Lower leg skin (tissue), 3 donors: ENCODE data around the gene ACAD10.

Source experiments
- CTCF ChIP-seq, 3 donors: fragments of 450-650 bp; IDR thresholded peaks; one replicate each; pipeline ENCODE4 v1.5.1; 2016; ENCODE audit warnings: antibody characterized with exemption in 3 of 3, mild to moderate bottlenecking in 3 of 3, moderate library complexity in 2 of 3
- POLR2A ChIP-seq, 2 donors: fragments of 450-650 bp; IDR thresholded peaks; one replicate each; pipeline ENCODE4 v1.6.1; 2016 to 2017; ENCODE audit warnings: antibody characterized with exemption in 2 of 2, mild to moderate bottlenecking in 1 of 2, moderate library complexity in 1 of 2

- TF ChIP-seq POLR2A (IDR thresholded peaks at IDR 0.05) (no peak), CTCF (IDR thresholded peaks at IDR 0.05) (no peak)
These were observed 106.5 kb downstream of the ACAD10 start for GRCh38 chr12:111792155-111792855.
